ENCODE data around the gene PSMD10. TPM values are rescaled to one million over a fixed set of nuclear protein-coding genes. Genes with fewer than 3 reads are reported as not detected.

Gene PSMD10
- total RNA-seq, 3 donors from 2014 or later (not counting 1 experiment from before 2014, with no cell fraction given) = 15.9 to 21.4 (median 16.1) TPM

GRCh38 chrX:108071578-108071977 is 19.8 kb downstream of the PSMD10 start:
- H3K4me1 ChIP-seq (ENCODE audit: control insufficient read depth, insufficient read depth, low read length) = no peaks in the 10 kb centered on the region
- H3K27ac ChIP-seq (ENCODE audit: low read length) = no peak overlapping the region
- WGBS (ENCODE audit: insufficient coverage) = no CpG with 5 or more reads among the region's 1 CpG
- Mint-ChIP-seq H3K4me3 (no peak overlapping the region), H3K27ac (no peak overlapping the region), H3K4me1 (no peaks in the 10 kb centered on the region), H3K9me3 (no peaks in the 10 kb centered on the region), H3K27me3 (ENCODE audit: low read depth in 2 of 2) (peaks cover 11 to 32% of the 10 kb centered on the region in 2 donors), H3K36me3 (no peaks in the 10 kb centered on the region)
- ATAC-seq (no peak), DNase-seq (peak in 1 of 2 donors; percentile 20)
- no peaks in the 10 kb centered on the region for H3K27me3 ChIP-seq (ENCODE audit: control insufficient read depth, insufficient read depth, low read length)
- no peaks in the 10 kb centered on the region for H3K9me3 ChIP-seq (ENCODE audit: control insufficient read depth, insufficient read depth, low read length)
- H3K36me3 ChIP-seq (ENCODE audit: control insufficient read depth, insufficient read depth, low read length) = no peaks in the 10 kb centered on the region
- H3K4me3 ChIP-seq (ENCODE audit: low read length) = no peak overlapping the region
- intact Hi-C loops (cut with micrococcal nuclease) = no loop called here
- TF ChIP-seq CTCF (IDR thresholded peaks at IDR 0.05) = no peak

- H3K27me3 Mint-ChIP-seq (ENCODE audit: low read depth in 2 of 2) = peaks cover 11 to 34% of the 10 kb centered on the region in 2 donors
- H3K4me3 Mint-ChIP-seq = no peak overlapping the region
- no peaks in the 10 kb centered on the region for H3K36me3 ChIP-seq (ENCODE audit: control insufficient read depth, insufficient read depth, low read length)
- no peaks in the 10 kb centered on the region for H3K9me3 Mint-ChIP-seq
- H3K27me3 ChIP-seq (ENCODE audit: control insufficient read depth, insufficient read depth, low read length) = no peaks in the 10 kb centered on the region
- H3K4me1 Mint-ChIP-seq = no peaks in the 10 kb centered on the region
- no peak for ATAC-seq
- H3K9me3 ChIP-seq (ENCODE audit: control insufficient read depth, insufficient read depth, low read length) = no peaks in the 10 kb centered on the region
- H3K4me3 ChIP-seq (ENCODE audit: low read length) = no peak overlapping the region
- 50% methylated on average over 3 of the region's 4 CpGs for WGBS (ENCODE audit: insufficient coverage)
- no peaks in the 10 kb centered on the region for H3K36me3 Mint-ChIP-seq
- H3K4me1 ChIP-seq (ENCODE audit: control insufficient read depth, insufficient read depth, low read length) = no peaks in the 10 kb centered on the region
- intact Hi-C loops (cut with micrococcal nuclease) = no loop called here
- no peak overlapping the region for H3K27ac Mint-ChIP-seq
- no peak for DNase-seq
- TF ChIP-seq CTCF (IDR thresholded peaks at IDR 0.05) = no peak
- H3K27ac ChIP-seq (ENCODE audit: low read length) = no peak overlapping the region
Observed at GRCh38 chrX:108070891-108071290, 20.5 kb downstream of the PSMD10 start.

- Histone ChIP-seq H3K27ac (ENCODE audit: low read length) (no peak overlapping the region), H3K27me3 (ENCODE audit: control insufficient read depth, insufficient read depth, low read length) (no peaks in the 10 kb centered on the region), H3K4me3 (ENCODE audit: low read length) (no peak overlapping the region), H3K9me3 (ENCODE audit: control insufficient read depth, insufficient read depth, low read length) (no peaks in the 10 kb centered on the region), H3K36me3 (ENCODE audit: control insufficient read depth, insufficient read depth, low read length) (no peaks in the 10 kb centered on the region), H3K4me1 (ENCODE audit: control insufficient read depth, insufficient read depth, low read length) (no peaks in the 10 kb centered on the region)
- ATAC-seq (no peak), DNase-seq (no peak)
- H3K27ac Mint-ChIP-seq = no peak overlapping the region
- intact Hi-C loops (cut with micrococcal nuclease) = no loop called here
- TF ChIP-seq CTCF (IDR thresholded peaks at IDR 0.05) = no peak
- WGBS (ENCODE audit: insufficient coverage) = 60% methylated on average over 1 of the region's 1 CpG
- no peaks in the 10 kb centered on the region for H3K9me3 Mint-ChIP-seq
- H3K4me1 Mint-ChIP-seq = no peaks in the 10 kb centered on the region
- H3K27me3 Mint-ChIP-seq (ENCODE audit: low read depth in 2 of 2) = peaks cover 7 to 40% of the 10 kb centered on the region in 2 donors
- no peak overlapping the region for H3K4me3 Mint-ChIP-seq
- H3K36me3 Mint-ChIP-seq = no peaks in the 10 kb centered on the region
Observed at GRCh38 chrX:108068121-108068520, 23.2 kb downstream of the PSMD10 start.

GRCh38 chrX:108064613-108065012 is 26.7 kb downstream of the PSMD10 start:
- ATAC-seq (no peak), DNase-seq (no peak)
- 93% methylated on average over 2 of the region's 2 CpGs for WGBS (ENCODE audit: insufficient coverage)
- Histone ChIP-seq H3K27me3 (ENCODE audit: control insufficient read depth, insufficient read depth, low read length) (no peaks in the 10 kb centered on the region), H3K4me1 (ENCODE audit: control insufficient read depth, insufficient read depth, low read length) (no peaks in the 10 kb centered on the region), H3K4me3 (ENCODE audit: low read length) (no peak overlapping the region), H3K9me3 (ENCODE audit: control insufficient read depth, insufficient read depth, low read length) (no peaks in the 10 kb centered on the region), H3K36me3 (ENCODE audit: control insufficient read depth, insufficient read depth, low read length) (no peaks in the 10 kb centered on the region), H3K27ac (ENCODE audit: low read length) (no peak overlapping the region)
- H3K4me1 Mint-ChIP-seq = no peaks in the 10 kb centered on the region
- H3K36me3 Mint-ChIP-seq = no peaks in the 10 kb centered on the region
- H3K4me3 Mint-ChIP-seq = no peak overlapping the region
- no peak for TF ChIP-seq CTCF (IDR thresholded peaks at IDR 0.05)
- H3K27me3 Mint-ChIP-seq (ENCODE audit: low read depth in 2 of 2) = peaks cover 5 to 49% of the 10 kb centered on the region in 2 donors
- intact Hi-C loops (cut with micrococcal nuclease) = no loop called here
- no peaks in the 10 kb centered on the region for H3K9me3 Mint-ChIP-seq
- H3K27ac Mint-ChIP-seq = no peak overlapping the region
